AG20443 (cell line): Measurements from ENCODE around the gene RBMS3.

ENCODE experiments used
- DNase-seq: peaks from one replicate; pipeline ENCODE4 v3.0.0; 2012; ENCODE audit warnings: low spot score, mixed read lengths

RBMS3 gene

GRCh38 chr3:29277249-29277648, 3.6 kb upstream of the RBMS3 start:
- DNase-seq, result no peak

GRCh38 chr3:29279286-29279685, 1.6 kb upstream of the RBMS3 start:
- DNase-seq, result no peak

- DNase-seq, result no peak
These were observed 1.1 kb upstream of the RBMS3 start for GRCh38 chr3:29279806-29280205.

- DNase-seq, result no peak
These were observed 148 bp downstream of the RBMS3 start for GRCh38 chr3:29281094-29281343.

- peak; percentile 29 for DNase-seq
These were observed 722 bp downstream of the RBMS3 start for GRCh38 chr3:29281344-29282241.

- DNase-seq, result peak; percentile 15
These were observed 1.8 kb downstream of the RBMS3 start for GRCh38 chr3:29282427-29283230.

- no peak for DNase-seq
These were observed 2.6 kb downstream of the RBMS3 start for GRCh38 chr3:29283231-29284119.

GRCh38 chr3:29284497-29284896, 3.6 kb downstream of the RBMS3 start:
- DNase-seq, result no peak

GRCh38 chr3:29285471-29286071, 4.7 kb downstream of the RBMS3 start:
- DNase-seq, result no peak

GRCh38 chr3:29286478-29287240, 5.8 kb downstream of the RBMS3 start:
- no peak for DNase-seq

- no peak for DNase-seq
These were observed 9.7 kb downstream of the RBMS3 start for GRCh38 chr3:29290596-29290995.

GRCh38 chr3:29291260-29291981, 10.6 kb downstream of the RBMS3 start:
- no peak for DNase-seq

- no peak for DNase-seq
These were observed 11.1 kb downstream of the RBMS3 start for GRCh38 chr3:29291982-29292363.

- no peak for DNase-seq
These were observed 12.6 kb downstream of the RBMS3 start for GRCh38 chr3:29293421-29293820.

- no peak for DNase-seq
These were observed 17.1 kb downstream of the RBMS3 start for GRCh38 chr3:29297998-29298397.

GRCh38 chr3:29301332-29302019, 20.6 kb downstream of the RBMS3 start:
- no peak for DNase-seq

- no peak for DNase-seq
These were observed 21.7 kb downstream of the RBMS3 start for GRCh38 chr3:29302619-29303018.

- no peak for DNase-seq
These were observed 26.4 kb downstream of the RBMS3 start for GRCh38 chr3:29307295-29307694.

- no peak for DNase-seq
These were observed 30.0 kb downstream of the RBMS3 start for GRCh38 chr3:29310865-29311264.

- peak; percentile 11 for DNase-seq
These were observed 30.9 kb downstream of the RBMS3 start for GRCh38 chr3:29311795-29312194.
